GM23248 (cell line): ENCODE data around the gene ARFGAP1. TPM values are rescaled to one million over a fixed set of nuclear protein-coding genes. Genes with fewer than 3 reads are reported as not detected.

ENCODE experiments used
- DNase-seq: peaks from one replicate; pipeline ENCODE4 v3.0.0-alpha.2; 2015
- H2AFZ ChIP-seq: fragments of 200-600 bp; sonication (generic); 2 replicates; pipeline ENCODE4 v1.6.1; 2016; ENCODE audit warnings: antibody characterized with exemption
- H3F3A ChIP-seq: fragments of 200-600 bp; sonication (generic); 2 replicates; pipeline ENCODE4 v1.6.1; 2016; ENCODE audit warnings: mild to moderate bottlenecking, antibody characterized with exemption, mixed run types; ENCODE audit not compliant: insufficient read depth
- H3K27ac ChIP-seq: fragments of 200-600 bp; sonication (generic); 2 replicates; pipeline ENCODE4 v1.5.1; 2016; ENCODE audit warnings: mild to moderate bottlenecking
- H3K27me3 ChIP-seq: fragments of 200-600 bp; sonication (generic); replicated peaks from 2 replicates; pipeline ENCODE4 v1.6.1; 2016; ENCODE audit warnings: mild to moderate bottlenecking; ENCODE audit not compliant: insufficient read depth
- H3K36me3 ChIP-seq: fragments of 200-600 bp; sonication (generic); 2 replicates; pipeline ENCODE4 v1.6.1; 2016; ENCODE audit warnings: low read depth, mild to moderate bottlenecking
- H3K4me1 ChIP-seq: fragments of 200-600 bp; sonication (generic); 2 replicates; pipeline ENCODE4 v1.6.1; 2016; ENCODE audit warnings: mild to moderate bottlenecking; ENCODE audit not compliant: insufficient read depth
- H3K4me2 ChIP-seq: fragments of 200-600 bp; sonication (generic); one replicate; pipeline ENCODE4 v1.6.1; 2016; ENCODE audit warnings: mild to moderate bottlenecking; ENCODE audit not compliant: unreplicated experiment
- H3K4me3 ChIP-seq: fragments of 200-600 bp; sonication (generic); 2 replicates; pipeline ENCODE4 v1.5.1; 2016; ENCODE audit warnings: mild to moderate bottlenecking
- H3K79me2 ChIP-seq: fragments of 200-600 bp; sonication (generic); 2 replicates; pipeline ENCODE4 v1.6.1; 2016; ENCODE audit warnings: mild to moderate bottlenecking; ENCODE audit not compliant: insufficient read depth
- H3K9ac ChIP-seq: fragments of 200-600 bp; sonication (generic); 2 replicates; pipeline ENCODE4 v1.6.1; 2016; ENCODE audit warnings: mild to moderate bottlenecking
- H3K9me2 ChIP-seq: fragments of 200-600 bp; sonication (generic); 2 replicates; pipeline ENCODE4 v1.6.1; 2016; ENCODE audit warnings: mixed run types, mild to moderate bottlenecking, moderate library complexity; ENCODE audit not compliant: insufficient read depth
- H3K9me3 ChIP-seq: fragments of 200-600 bp; sonication (generic); one replicate; pipeline ENCODE4 v1.6.1; 2017; ENCODE audit warnings: low read depth
- H4K20me1 ChIP-seq: fragments of 200-600 bp; sonication (generic); 2 replicates; pipeline ENCODE4 v1.6.0; 2016; ENCODE audit not compliant: insufficient read depth
- EZH2 ChIP-seq: fragments of 200-600 bp; sonication (generic); IDR thresholded peaks from 2 replicates; pipeline ENCODE4 v1.6.1; 2018; ENCODE audit warnings: antibody characterized with exemption, mild to moderate bottlenecking; ENCODE audit not compliant: insufficient read depth, poor library complexity, severe bottlenecking
- EZH2phosphoT487 ChIP-seq: fragments of 200-600 bp; sonication (generic); IDR thresholded peaks from 2 replicates; pipeline ENCODE4 v1.6.1; 2018; ENCODE audit warnings: antibody characterized with exemption, moderate library complexity, mild to moderate bottlenecking, low read depth; ENCODE audit not compliant: insufficient read depth
- WGBS, 2 experiments: methylation state at CpG; one replicate each; pipeline ENCODE4 v1.1.6; 2015 to 2017; ENCODE audit warnings: low lambda C conversion rate in 2 of 2, low coverage in 1 of 2; ENCODE audit errors: missing lambda C conversion rate in 2 of 2; 5-methylcytosine and 5-hydroxymethylcytosine counted together
- in situ Hi-C: fragments of 300-500 bp; cut with MboI; formaldehyde crosslinking; loops from 2 replicates; pipeline ENCODE4 v1.15.0; 2020
- polyA plus RNA-seq: library from polyadenylated mRNA; unstranded; fragments of >200 nt; fragmentation: Nextera tagmentation; extraction: Ambion mirVana; gene quantifications from 2 replicates; pipeline ENCODE4 v1.2.1, GENCODE V29; 2016
- total RNA-seq: library from RNA; depleted of rRNA; stranded (reverse); fragments of >200 nt; shearing (Covaris generic); gene quantifications from 2 replicates; pipeline ENCODE4 v1.2.3, GENCODE V29; 2014

ARFGAP1 gene
- total and polyA plus RNA-seq, 2 experiments from 2014 or later: 69.0 to 88.5 TPM

GRCh38 chr20:63258781-63259180 lies 13.8 kb upstream of the ARFGAP1 start:
- Histone ChIP-seq H3K9me2 (no peaks in the 10 kb centered on the region), H3K79me2 (no peaks in the 10 kb centered on the region), H3K4me1 (no peaks in the 10 kb centered on the region), H3K9ac (no peak overlapping the region), H3K36me3 (no peaks in the 10 kb centered on the region), H4K20me1 (no peaks in the 10 kb centered on the region), H3K4me3 (no peak overlapping the region), H2AFZ (no peak overlapping the region), H3K4me2 (no peak overlapping the region), H3K27ac (no peak overlapping the region), H3K9me3 (no peaks in the 10 kb centered on the region), H3F3A (no peaks in the 10 kb centered on the region), H3K27me3 (peaks cover 24% of the 10 kb centered on the region)
- in situ Hi-C loops: no loop called here
- WGBS, 2 experiments: 8 to 10% methylated on average over 8 of the region's 8 CpGs
- no peak for DNase-seq
- no peak for TF ChIP-seq EZH2phosphoT487
- no peak for TF ChIP-seq EZH2

DNA sequence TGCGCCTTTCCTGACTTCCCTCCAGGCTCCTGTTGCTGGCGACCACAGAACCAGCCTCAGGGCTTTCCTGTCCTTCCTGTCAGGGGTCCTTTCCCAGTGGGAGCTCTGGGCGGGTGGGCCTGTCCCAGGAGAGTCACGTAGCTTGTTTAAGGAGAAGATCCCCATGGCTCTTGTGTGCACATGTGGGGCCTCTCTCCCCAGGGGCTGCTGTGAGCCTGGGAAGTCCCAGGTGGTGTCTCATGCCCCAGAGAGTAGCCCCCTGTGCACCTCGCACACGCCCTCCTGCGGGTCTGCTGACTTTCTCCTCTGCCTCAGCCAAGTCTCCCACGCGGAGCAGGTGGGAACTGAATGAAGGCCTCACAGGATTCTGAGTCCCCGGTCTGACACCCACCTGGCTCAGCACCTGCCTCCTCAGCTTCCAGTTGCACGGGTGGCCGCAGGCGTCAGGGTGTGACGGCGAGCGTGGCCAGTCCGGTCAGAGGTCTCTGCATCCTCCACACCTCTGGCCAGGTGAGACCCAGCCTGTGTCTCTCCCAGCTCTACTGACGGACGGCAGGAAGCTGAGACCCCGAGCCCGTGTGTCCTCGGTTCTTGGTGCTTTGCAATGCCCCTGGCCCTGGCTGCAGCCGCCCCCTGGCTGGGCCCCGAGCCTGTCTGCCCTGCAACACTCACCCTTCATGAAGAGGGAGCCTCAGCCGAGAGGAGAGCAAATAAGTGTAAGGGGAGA lies 12.7 kb upstream of the ARFGAP1 start:
- Histone ChIP-seq H3K9me3 (no peaks in the 10 kb centered on the region), H3K4me2 (no peak overlapping the region), H3K4me1 (no peaks in the 10 kb centered on the region), H3K9ac (no peak overlapping the region), H3K27me3 (peaks cover 27% of the 10 kb centered on the region), H3K27ac (no peak overlapping the region), H2AFZ (no peak overlapping the region), H3F3A (no peaks in the 10 kb centered on the region), H4K20me1 (no peaks in the 10 kb centered on the region), H3K79me2 (no peaks in the 10 kb centered on the region), H3K36me3 (no peaks in the 10 kb centered on the region), H3K4me3 (no peak overlapping the region), H3K9me2 (no peaks in the 10 kb centered on the region)
- in situ Hi-C loops: no loop called here
- TF ChIP-seq EZH2phosphoT487 (no peak), EZH2 (no peak)
- WGBS, 2 experiments: 68 to 74% methylated on average over 23 to 25 of the region's 25 CpGs
- no peak for DNase-seq

GRCh38 chr20:63260521-63260920 lies 12.1 kb upstream of the ARFGAP1 start:
- DNase-seq: no peak
- H3K4me3 ChIP-seq: no peak overlapping the region
- H3K4me2 ChIP-seq: no peak overlapping the region
- no peaks in the 10 kb centered on the region for H3K36me3 ChIP-seq
- no peak overlapping the region for H3K9ac ChIP-seq
- no peaks in the 10 kb centered on the region for H4K20me1 ChIP-seq
- H3K9me2 ChIP-seq: no peaks in the 10 kb centered on the region
- no peaks in the 10 kb centered on the region for H3K9me3 ChIP-seq
- no peak overlapping the region for H2AFZ ChIP-seq
- H3K27me3 ChIP-seq: peaks cover 22% of the 10 kb centered on the region
- H3K79me2 ChIP-seq: no peaks in the 10 kb centered on the region
- H3K27ac ChIP-seq: no peak overlapping the region
- no peaks in the 10 kb centered on the region for H3F3A ChIP-seq
- TF ChIP-seq EZH2: no peak
- no peak for TF ChIP-seq EZH2phosphoT487
- no peaks in the 10 kb centered on the region for H3K4me1 ChIP-seq
- in situ Hi-C loops: no loop called here
- 59 to 64% methylated on average over 12 to 15 of the region's 15 CpGs for WGBS, 2 experiments

DNA sequence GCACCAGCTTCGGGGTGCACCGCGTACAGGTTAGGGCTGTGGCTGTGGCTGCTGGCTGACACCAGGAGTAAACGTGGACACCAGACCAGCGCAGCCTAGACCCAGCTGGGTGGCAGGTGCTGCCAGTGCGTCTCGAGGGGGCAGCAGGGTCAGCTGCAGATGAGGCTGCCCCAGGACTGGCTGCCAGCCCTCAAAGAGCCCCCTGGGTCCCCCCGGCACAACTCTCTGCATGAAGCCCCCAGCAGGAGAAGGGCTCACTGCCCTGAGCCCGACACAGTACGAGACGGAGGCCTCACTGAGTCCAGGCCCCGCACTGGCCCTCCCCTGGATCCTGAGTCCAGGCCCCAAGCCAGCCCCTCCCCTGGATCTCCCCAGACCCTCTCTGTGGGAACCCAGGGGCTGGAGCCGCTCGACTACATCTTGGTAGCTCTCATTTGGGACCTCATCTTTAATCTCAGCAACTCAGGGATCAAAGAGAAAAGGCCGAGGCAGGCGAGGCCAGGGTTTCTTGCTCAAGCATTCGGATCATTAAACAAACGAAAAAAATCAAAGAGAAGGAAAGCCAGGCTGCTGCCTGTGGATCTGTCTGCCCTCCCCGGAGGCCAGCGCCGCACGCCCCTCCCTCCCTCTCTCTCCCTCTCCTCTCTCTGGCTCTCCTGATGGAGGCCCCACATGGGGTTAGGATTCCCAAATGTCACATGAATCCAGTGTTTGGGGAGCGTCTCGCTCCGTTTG lies 11.4 kb upstream of the ARFGAP1 start:
- H3K4me2 ChIP-seq: no peak overlapping the region
- no peak overlapping the region for H2AFZ ChIP-seq
- no peak overlapping the region for H3K9ac ChIP-seq
- no peaks in the 10 kb centered on the region for H3K4me1 ChIP-seq
- DNase-seq: no peak
- no peaks in the 10 kb centered on the region for H4K20me1 ChIP-seq
- H3K27me3 ChIP-seq: peaks cover 15% of the 10 kb centered on the region; the same call in 1 of the 2 replicates
- no peak overlapping the region for H3K4me3 ChIP-seq
- in situ Hi-C loops: no loop called here
- H3K27ac ChIP-seq: no peak overlapping the region
- TF ChIP-seq EZH2phosphoT487: no peak
- TF ChIP-seq EZH2: no peak
- no peaks in the 10 kb centered on the region for H3F3A ChIP-seq
- H3K36me3 ChIP-seq: no peaks in the 10 kb centered on the region
- H3K9me3 ChIP-seq: no peaks in the 10 kb centered on the region
- 46 to 51% methylated on average over 22 to 25 of the region's 25 CpGs for WGBS, 2 experiments
- H3K79me2 ChIP-seq: no peaks in the 10 kb centered on the region
- no peaks in the 10 kb centered on the region for H3K9me2 ChIP-seq
